A549 (cell line): ENCODE measurements around the gene CHMP6.

ENCODE experiments used
- BCL3 ChIP-seq: fragments of >200 bp; sonication (Bioruptor Twin); formaldehyde crosslinking; IDR thresholded peaks from 3 replicates; pipeline ENCODE4 v1.6.1; 2016
- CTCF ChIP-seq: fragments of >200 bp; sonication (Bioruptor Twin); formaldehyde crosslinking; IDR thresholded peaks from 3 replicates; pipeline ENCODE4 v1.5.1; 2016
- HDAC2 ChIP-seq: fragments of 200-600 bp; sonication (generic); IDR thresholded peaks from 2 replicates; pipeline ENCODE4 v1.6.1; 2016
- JUNB ChIP-seq: fragments of >200 bp; sonication (Bioruptor Twin); formaldehyde crosslinking; IDR thresholded peaks from 2 replicates; pipeline ENCODE4 v1.6.1; 2016
- MAX ChIP-seq: IDR thresholded peaks from 2 replicates; pipeline ENCODE4 v1.6.1; 2012
- RCOR1 ChIP-seq: fragments of 150-350 bp; IDR thresholded peaks from 2 replicates; pipeline ENCODE4 v1.6.1; 2014; ENCODE audit warnings: antibody characterized with exemption, low read length, low read depth
- RFX5 ChIP-seq: fragments of 450-650 bp; IDR thresholded peaks from 2 replicates; pipeline ENCODE4 v1.7.1; 2014; ENCODE audit warnings: antibody characterized with exemption, mild to moderate bottlenecking, moderate library complexity
- SMC3 ChIP-seq: fragments of >200 bp; sonication (Bioruptor Twin); formaldehyde crosslinking; IDR thresholded peaks from 3 replicates; pipeline ENCODE4 v1.6.1; 2018; ENCODE audit warnings: inconsistent platforms
- ZSCAN20 ChIP-seq: fragments of 250-450 bp; sonication (Bioruptor Pico); IDR thresholded peaks from 2 replicates; pipeline ENCODE4 v1.8.0; 2022; ENCODE audit warnings: mild to moderate bottlenecking, moderate library complexity

- TF ChIP-seq RFX5: no peak
- no peak for TF ChIP-seq HDAC2
- TF ChIP-seq RCOR1: no peak
- no peak for TF ChIP-seq CTCF
- no peak for TF ChIP-seq MAX
- no peak for TF ChIP-seq ZSCAN20
- TF ChIP-seq BCL3: no peak
- TF ChIP-seq JUNB: no peak
- no peak for TF ChIP-seq SMC3
Observed at GRCh38 chr17:81012574-81013447, 21.2 kb downstream of the CHMP6 start.
